CD4-positive, alpha-beta T cell (primary cell): ENCODE results near the gene EHHADH. TPM values are rescaled to one million over a fixed set of nuclear protein-coding genes. Genes with fewer than 3 reads are reported as not detected.

Experiments used
- ATAC-seq: fragments of 200-7000 bp; cut with Tn5 transposase; one replicate; pipeline ENCODE4 v1.10.0; 2022; ENCODE audit warnings: mild to moderate bottlenecking; ENCODE audit not compliant: poor library complexity
- CTCF ChIA-PET: fragments of 350-600 bp; sonication (Branson Sonifier 250); formaldehyde crosslinking; loops from one replicate; lab custom pipeline; 2021; ENCODE audit warnings: antibody characterized with exemption, inconsistent platforms; lab: Charles Lee
- POLR2A ChIA-PET: fragments of 350-600 bp; sonication (Branson Sonifier 250); formaldehyde crosslinking; loops from one replicate; lab custom pipeline; 2021; ENCODE audit warnings: antibody characterized with exemption, inconsistent platforms; lab: Charles Lee
- DNase-seq, 14 experiments: peaks; one replicate each; pipeline ENCODE4 v3.0.0-alpha.2; 2013 to 2020; ENCODE audit warnings: mixed read lengths in 2 of 14
- H3K27ac ChIP-seq, 2 donors: one replicate each; pipeline versions ENCODE4 v1.5.1 to v1.7.0; 2013; ENCODE audit warnings: low read length in 2 of 2, low read depth in 1 of 2, mild to moderate bottlenecking in 1 of 2
- H3K27me3 ChIP-seq, 2 experiments: 1 replicate in 1 of 2; 2 replicates in 1 of 2; pipeline versions ENCODE4 v1.6.1 to v1.7.0; 2013; ENCODE audit warnings: low read length in 2 of 2, control low read depth in 1 of 2, mild to moderate bottlenecking in 1 of 2, moderate library complexity in 1 of 2; ENCODE audit not compliant: insufficient read depth in 2 of 2, control insufficient read depth in 1 of 2
- H3K36me3 ChIP-seq: one replicate; pipeline ENCODE4 v1.6.1; 2013; ENCODE audit warnings: low read length, control low read depth; ENCODE audit not compliant: insufficient read depth
- H3K4me1 ChIP-seq: one replicate; pipeline ENCODE4 v1.6.1; 2013; ENCODE audit warnings: low read length, control low read depth; ENCODE audit not compliant: insufficient read depth
- H3K4me3 ChIP-seq: one replicate; pipeline ENCODE4 v1.5.1; 2013; ENCODE audit warnings: mild to moderate bottlenecking, low read length, moderate library complexity
- H3K9me3 ChIP-seq, 2 experiments: 1 replicate in 1 of 2; 2 replicates in 1 of 2; pipeline versions ENCODE4 v1.6.1 to v1.7.0; 2013; ENCODE audit warnings: low read length in 2 of 2, mild to moderate bottlenecking in 2 of 2, control low read depth in 1 of 2, moderate library complexity in 1 of 2; ENCODE audit not compliant: control insufficient read depth in 1 of 2, insufficient read depth in 1 of 2
- H3K27ac Mint-ChIP-seq: one replicate; pipeline ENCODE4 v1.8.0; 2020; ENCODE audit warnings: mixed read lengths
- H3K27me3 Mint-ChIP-seq: one replicate; pipeline ENCODE4 v1.8.0; 2021; ENCODE audit warnings: mixed read lengths
- H3K36me3 Mint-ChIP-seq: one replicate; pipeline ENCODE4 v1.8.0; 2021; ENCODE audit warnings: low read depth, mixed read lengths
- H3K4me1 Mint-ChIP-seq: one replicate; pipeline ENCODE4 v1.8.0; 2021; ENCODE audit warnings: low read depth, mixed read lengths
- H3K4me3 Mint-ChIP-seq: one replicate; pipeline ENCODE4 v1.8.0; 2020; ENCODE audit warnings: mild to moderate bottlenecking, mixed read lengths
- H3K9me3 Mint-ChIP-seq: one replicate; pipeline ENCODE4 v1.8.0; 2020; ENCODE audit warnings: mixed read lengths
- CTCF ChIP-seq: fragments of 200-600 bp; IDR thresholded peaks from one replicate; pipeline ENCODE4 v1.8.0; 2022; ENCODE audit warnings: antibody characterized with exemption, mild to moderate bottlenecking
- intact Hi-C, 2 experiments: fragments of 100-400 bp; cut with DNase I in 1 of 2; cut with micrococcal nuclease in 1 of 2; formaldehyde crosslinking; loops; one replicate each; pipeline versions ENCODE4 v1.15.1 to v1.9.0; 2023 to 2025; cut with DNase I, micrococcal nuclease
- microRNA-seq: library from miRNA; unstranded; fragments of <30 nt; microRNA quantifications from one replicate; pipeline ENCODE4 v1.2.0, GENCODE V29; 2021; ENCODE audit warnings: borderline microRNAs expressed, borderline replicate concordance
- total RNA-seq, 174 experiments: library from RNA in 2 of 174; stranded (reverse) in 2 of 174; gene quantifications; one replicate each; pipeline ENCODE4 v1.2.3 and lab custom pipeline; 2021 to 2026

EHHADH gene
- total RNA-seq, 2 experiments from 2014 or later, result 0.11 to 0.52 TPM

- no peaks in the 10 kb centered on the region for H3K36me3 Mint-ChIP-seq
- ATAC-seq, result no peak
- H3K27ac Mint-ChIP-seq, result no peak overlapping the region
- no peak overlapping the region for H3K4me3 Mint-ChIP-seq
- DNase-seq, result no peak
- H3K36me3 ChIP-seq, result no peaks in the 10 kb centered on the region
- H3K4me1 ChIP-seq, result peaks cover 9% of the 10 kb centered on the region
- no peaks in the 10 kb centered on the region for H3K4me1 Mint-ChIP-seq
- no peaks in the 10 kb centered on the region for H3K9me3 Mint-ChIP-seq
- CTCF ChIA-PET, result no interaction called here
- no peaks in the 10 kb centered on the region for H3K9me3 ChIP-seq
- POLR2A ChIA-PET, result no interaction called here
- TF ChIP-seq CTCF, result no peak
- no peak overlapping the region for H3K4me3 ChIP-seq
- H3K27me3 Mint-ChIP-seq, result peaks cover 27% of the 10 kb centered on the region
- intact Hi-C loops, result no loop called here
- H3K27ac ChIP-seq, result no peak overlapping the region
- H3K27me3 ChIP-seq, result peaks cover 18 to 66% of the 10 kb centered on the region in 2 experiments
Measured at GRCh38 chr3:185149591-185149990, 104.3 kb downstream of the EHHADH start.

- ChIA-PET CTCF (no interaction called here), POLR2A (no interaction called here)
- Mint-ChIP-seq H3K4me1 (no peaks in the 10 kb centered on the region), H3K36me3 (no peaks in the 10 kb centered on the region), H3K9me3 (no peaks in the 10 kb centered on the region), H3K27me3 (peaks cover 22% of the 10 kb centered on the region), H3K4me3 (no peak overlapping the region), H3K27ac (no peak overlapping the region)
- Histone ChIP-seq H3K4me3 (no peak overlapping the region), H3K27me3 (peaks cover 0 to 37% of the 10 kb centered on the region in 2 experiments), H3K4me1 (no peaks in the 10 kb centered on the region), H3K36me3 (no peaks in the 10 kb centered on the region), H3K27ac (no peak overlapping the region), H3K9me3 (no peaks in the 10 kb centered on the region)
- no peak for ATAC-seq
- intact Hi-C loops, result no loop called here
- DNase-seq, result no peak
- TF ChIP-seq CTCF, result no peak
Measured at GRCh38 chr3:185145511-185145910, 108.3 kb downstream of the EHHADH start.

GRCh38 chr3:185144784-185145183, 109.1 kb downstream of the EHHADH start:
- ATAC-seq (no peak), DNase-seq (no peak)
- H3K36me3 ChIP-seq, result no peaks in the 10 kb centered on the region
- Mint-ChIP-seq H3K9me3 (no peaks in the 10 kb centered on the region), H3K4me3 (no peak overlapping the region), H3K27ac (no peak overlapping the region), H3K4me1 (no peaks in the 10 kb centered on the region), H3K36me3 (no peaks in the 10 kb centered on the region), H3K27me3 (peaks cover 19% of the 10 kb centered on the region)
- ChIA-PET CTCF (no interaction called here), POLR2A (no interaction called here)
- TF ChIP-seq CTCF, result no peak
- no peaks in the 10 kb centered on the region for H3K4me1 ChIP-seq
- H3K4me3 ChIP-seq, result no peak overlapping the region
- no peak overlapping the region for H3K27ac ChIP-seq
- intact Hi-C loops, result no loop called here
- H3K27me3 ChIP-seq, result peaks cover 0 to 30% of the 10 kb centered on the region in 2 experiments
- no peaks in the 10 kb centered on the region for H3K9me3 ChIP-seq

Small RNA genes lying within 50 kb of the gene (microRNA-seq; reads per million reads assigned to microRNA genes)
- gene MIR5588, result not detected

Other genes starting within 250 kb of the EHHADH start
- not detected for gene C3orf70, start 101.0 kb downstream of the EHHADH start, total RNA-seq
- gene MAP3K13, start 109.1 kb upstream of the EHHADH start, total RNA-seq, result 1 to 10 TPM; 4.3 to 5.7 TPM
- gene TMEM41A, start 245.0 kb upstream of the EHHADH start, total RNA-seq, result 10 to 100 TPM; 26.8 to 29.1 TPM